ENCODE results near the gene SLC13A5.
A peak's percentile ranks its signal among the peaks of the same experiment; 100 is the strongest.
"Not testable (repeated sequence)": the region's sequence is repeated elsewhere in the genome, so short reads cannot be mapped to it uniquely, and the experiment has no call there.

Gene SLC13A5

GRCh38 chr17:6669479-6670212 lies 43.5 kb downstream of the SLC13A5 start:
- H3K4me3 ChIP-seq (ENCODE audit: low read depth, low read length) = no peak overlapping the region
- DNase-seq (ENCODE audit: low read depth) = no peak

GRCh38 chr17:6668727-6669425 lies 44.3 kb downstream of the SLC13A5 start:
- no peak for DNase-seq (ENCODE audit: low read depth)
- no peak overlapping the region for H3K4me3 ChIP-seq (ENCODE audit: low read depth, low read length)

- no peak for DNase-seq (ENCODE audit: low read depth)
Measured at GRCh38 chr17:6668219-6668618, 45.0 kb downstream of the SLC13A5 start.

GRCh38 chr17:6667516-6667915 lies 45.7 kb downstream of the SLC13A5 start:
- no peak for DNase-seq (ENCODE audit: low read depth)
- H3K4me3 ChIP-seq (ENCODE audit: low read depth, low read length) = no peak overlapping the region

More at GRCh38 chr17:6668219-6668618, 45.0 kb downstream of the SLC13A5 start:
- no peak overlapping the region for H3K4me3 ChIP-seq (ENCODE audit: low read depth, low read length)

- H3K4me3 ChIP-seq (ENCODE audit: low read depth, low read length) = no peak overlapping the region
- DNase-seq (ENCODE audit: low read depth) = no peak
Measured at GRCh38 chr17:6666557-6666956, 46.6 kb downstream of the SLC13A5 start.

- peak; percentile 52 for DNase-seq (ENCODE audit: low read depth)
- no peak overlapping the region for H3K4me3 ChIP-seq (ENCODE audit: low read depth, low read length)
Measured at GRCh38 chr17:6666077-6666521, 47.1 kb downstream of the SLC13A5 start.

GRCh38 chr17:6663200-6663599 lies 50.0 kb downstream of the SLC13A5 start:
- not testable (repeated sequence) for H3K4me3 ChIP-seq (ENCODE audit: low read depth, low read length); DNase-seq (ENCODE audit: low read depth)

GRCh38 chr17:6661464-6661848 lies 51.7 kb downstream of the SLC13A5 start:
- no peak overlapping the region for H3K4me3 ChIP-seq (ENCODE audit: low read depth, low read length)
- no peak for DNase-seq (ENCODE audit: low read depth)

GRCh38 chr17:6660805-6661463 lies 52.2 kb downstream of the SLC13A5 start:
- H3K4me3 ChIP-seq (ENCODE audit: low read depth, low read length) = no peak overlapping the region
- no peak for DNase-seq (ENCODE audit: low read depth)

GRCh38 chr17:6660101-6660500 lies 53.1 kb downstream of the SLC13A5 start:
- no peak overlapping the region for H3K4me3 ChIP-seq (ENCODE audit: low read depth, low read length)
- no peak for DNase-seq (ENCODE audit: low read depth)

GRCh38 chr17:6658411-6658810 lies 54.8 kb downstream of the SLC13A5 start:
- H3K4me3 ChIP-seq (ENCODE audit: low read depth, low read length); DNase-seq (ENCODE audit: low read depth): not testable (repeated sequence)

- DNase-seq (ENCODE audit: low read depth) = no peak
- H3K4me3 ChIP-seq (ENCODE audit: low read depth, low read length) = no peak overlapping the region
Measured at GRCh38 chr17:6657633-6658287, 55.4 kb downstream of the SLC13A5 start.

- DNase-seq (ENCODE audit: low read depth); H3K4me3 ChIP-seq (ENCODE audit: low read depth, low read length): not testable (repeated sequence)
Measured at GRCh38 chr17:6656797-6657632, 56.2 kb downstream of the SLC13A5 start.

- not testable (repeated sequence) for DNase-seq (ENCODE audit: low read depth); H3K4me3 ChIP-seq (ENCODE audit: low read depth, low read length)
Measured at GRCh38 chr17:6655732-6656361, 57.3 kb downstream of the SLC13A5 start.

- H3K4me3 ChIP-seq (ENCODE audit: low read depth, low read length) = peak overlapping the region; percentile 5
- DNase-seq (ENCODE audit: low read depth) = no peak
Measured at GRCh38 chr17:6654841-6655731, 58.1 kb downstream of the SLC13A5 start.

GRCh38 chr17:6651919-6652452 lies 61.2 kb downstream of the SLC13A5 start:
- DNase-seq (ENCODE audit: low read depth) = no peak
- H3K4me3 ChIP-seq (ENCODE audit: low read depth, low read length) = peak overlapping the region; percentile 99

GRCh38 chr17:6651354-6651918 lies 61.7 kb downstream of the SLC13A5 start, which contains the start of the genes C17orf100 and MED31:
Gene C17orf100, plus strand, starts transcription at chr17:6651762. Its CDS starts 152 bp downstream, at chr17:6651914.
Gene MED31, minus strand, starts transcription at chr17:6651605. Its CDS starts 77 bp downstream, at chr17:6651528.
- peak; percentile 61 for DNase-seq (ENCODE audit: low read depth)
- peak within 1 kb of the TSS; percentile 99 for H3K4me3 ChIP-seq (ENCODE audit: low read depth, low read length)
